IPS-15b (cell line): ENCODE data around the gene ST3GAL4.

Source experiments
- H3K27me3 ChIP-seq: one replicate; pipeline ENCODE4 v1.6.1; 2013; ENCODE audit warnings: low read length; ENCODE audit not compliant: control insufficient read depth, insufficient read depth
- H3K36me3 ChIP-seq: one replicate; pipeline ENCODE4 v1.6.1; 2013; ENCODE audit warnings: low read length; ENCODE audit not compliant: control insufficient read depth, insufficient read depth
- H3K4me1 ChIP-seq: one replicate; pipeline ENCODE4 v1.6.1; 2013; ENCODE audit warnings: mild to moderate bottlenecking, low read length; ENCODE audit not compliant: control insufficient read depth, insufficient read depth
- H3K4me3 ChIP-seq: one replicate; pipeline ENCODE4 v1.5.1; 2013; ENCODE audit warnings: low read depth, low read length
- H3K9ac ChIP-seq: one replicate; pipeline ENCODE4 v1.6.1; 2013; ENCODE audit warnings: low read depth, mild to moderate bottlenecking, low read length
- H3K9me3 ChIP-seq: one replicate; pipeline ENCODE4 v1.6.1; 2013; ENCODE audit warnings: mild to moderate bottlenecking, low read length; ENCODE audit not compliant: control insufficient read depth, insufficient read depth

ST3GAL4 gene

DNA sequence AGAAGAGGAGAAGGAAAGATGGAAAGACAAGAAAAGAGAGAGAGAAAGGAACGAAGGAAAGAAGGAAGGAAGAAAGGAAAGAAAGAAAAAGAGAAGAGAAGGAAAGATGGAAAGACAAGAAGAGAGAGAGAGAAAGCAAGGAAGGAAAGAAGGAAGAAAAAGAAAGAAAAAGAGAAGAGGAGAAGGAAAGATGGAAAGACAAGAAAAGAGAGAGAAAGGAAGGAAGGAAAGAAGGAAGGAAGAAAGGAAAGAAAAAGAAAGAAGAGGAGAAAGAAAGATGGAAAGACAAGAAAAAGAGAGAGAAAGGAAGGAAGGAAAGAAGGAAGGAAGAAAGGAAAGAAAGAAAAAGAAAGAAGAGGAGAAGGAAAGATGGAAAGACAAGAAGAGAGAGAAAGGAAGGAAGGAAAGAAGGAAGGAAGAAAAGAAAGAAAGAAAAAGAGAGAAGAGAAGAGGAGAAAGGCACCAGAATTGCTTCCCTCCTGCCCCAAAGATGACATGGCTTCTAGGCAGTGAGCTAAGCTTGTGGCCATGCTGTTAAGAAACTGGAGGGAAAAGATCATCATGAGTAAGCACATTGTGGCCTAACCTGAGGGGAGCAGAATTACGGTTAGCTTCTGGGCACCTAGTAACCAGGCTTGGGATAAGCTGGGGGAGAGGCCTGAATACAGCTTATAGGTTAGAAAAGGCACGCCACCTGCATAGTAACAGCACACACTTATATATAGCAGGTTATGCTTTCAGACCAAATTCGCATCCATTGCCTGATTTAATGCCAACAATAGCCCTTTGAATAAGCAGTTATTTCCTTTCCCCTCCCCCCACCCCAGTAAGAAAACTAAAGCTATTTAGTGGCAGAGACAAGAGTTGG is 2.3 kb upstream of the ST3GAL4 start:
- Histone ChIP-seq H3K9me3 (no peaks in the 10 kb centered on the region), H3K4me3 (no peak overlapping the region), H3K4me1 (peaks cover 8% of the 10 kb centered on the region), H3K9ac (no peak overlapping the region), H3K27me3 (peaks cover 2% of the 10 kb centered on the region), H3K36me3 (peaks cover 3% of the 10 kb centered on the region)

- peaks cover 2% of the 10 kb centered on the region for H3K27me3 ChIP-seq
- H3K36me3 ChIP-seq, result peaks cover 5% of the 10 kb centered on the region
- H3K4me1 ChIP-seq, result peaks cover 10% of the 10 kb centered on the region
- H3K4me3 ChIP-seq, result peak overlapping the region; percentile 93
- peak overlapping the region; percentile 92 for H3K9ac ChIP-seq
- no peaks in the 10 kb centered on the region for H3K9me3 ChIP-seq
Observed at GRCh38 chr11:126354631-126355323, 709 bp upstream of the ST3GAL4 start.

GRCh38 chr11:126355926-126356897 is 726 bp downstream of the ST3GAL4 start:
- H3K27me3 ChIP-seq, result peaks cover 2% of the 10 kb centered on the region
- H3K4me3 ChIP-seq, result peak overlapping the region; percentile 75
- no peaks in the 10 kb centered on the region for H3K9me3 ChIP-seq
- H3K9ac ChIP-seq, result peak overlapping the region; percentile 24
- peaks cover 3% of the 10 kb centered on the region for H3K36me3 ChIP-seq
- peaks cover 10% of the 10 kb centered on the region for H3K4me1 ChIP-seq

- H3K36me3 ChIP-seq, result peaks cover 2% of the 10 kb centered on the region
- peaks cover 10% of the 10 kb centered on the region for H3K4me1 ChIP-seq
- no peak overlapping the region for H3K4me3 ChIP-seq
- H3K9me3 ChIP-seq, result no peaks in the 10 kb centered on the region
- peaks cover 2% of the 10 kb centered on the region for H3K27me3 ChIP-seq
- no peak overlapping the region for H3K9ac ChIP-seq
Observed at GRCh38 chr11:126357055-126357962, 1.8 kb downstream of the ST3GAL4 start.

- Histone ChIP-seq H3K4me3 (no peak overlapping the region), H3K4me1 (peaks cover 10% of the 10 kb centered on the region), H3K36me3 (peaks cover 2% of the 10 kb centered on the region), H3K27me3 (peaks cover 2% of the 10 kb centered on the region), H3K9me3 (no peaks in the 10 kb centered on the region), H3K9ac (no peak overlapping the region)
Observed at GRCh38 chr11:126357969-126358762, 2.7 kb downstream of the ST3GAL4 start.

GRCh38 chr11:126358763-126359160 is 3.3 kb downstream of the ST3GAL4 start:
- Histone ChIP-seq H3K4me3 (no peak overlapping the region), H3K36me3 (peaks cover 2% of the 10 kb centered on the region), H3K9ac (no peak overlapping the region), H3K4me1 (peaks cover 6% of the 10 kb centered on the region), H3K9me3 (no peaks in the 10 kb centered on the region), H3K27me3 (peaks cover 2% of the 10 kb centered on the region)

DNA sequence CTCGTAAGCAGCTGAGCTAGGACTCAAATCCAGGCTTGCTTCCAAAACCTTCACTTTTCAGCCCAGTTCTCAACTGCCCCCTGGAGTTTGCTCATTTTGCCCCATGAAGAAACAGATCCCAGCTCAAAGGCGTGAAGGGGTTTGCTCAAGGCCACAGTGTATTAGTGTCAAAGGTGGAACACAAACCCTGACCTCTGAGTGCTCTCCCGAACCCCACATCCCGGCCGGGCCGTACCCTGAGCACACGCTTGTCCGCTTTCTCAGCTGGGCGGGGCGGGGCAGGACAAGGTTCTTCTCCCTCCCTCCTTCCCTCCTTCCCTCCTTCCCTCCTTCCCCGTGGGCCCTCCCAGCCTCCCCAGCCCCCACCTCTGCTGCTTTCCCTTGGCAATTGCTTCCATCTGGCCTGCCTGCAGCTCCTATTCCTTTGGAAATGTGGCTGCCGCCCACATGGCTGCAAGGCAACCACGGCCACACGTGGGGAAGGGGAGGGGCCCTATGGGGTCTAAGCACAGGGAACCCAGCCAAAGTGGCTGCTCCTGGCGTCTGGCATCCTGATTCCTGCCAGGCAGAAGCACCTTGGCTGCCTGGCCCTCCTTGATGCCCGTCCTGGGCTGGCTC is 4.1 kb downstream of the ST3GAL4 start:
- H3K9me3 ChIP-seq, result no peaks in the 10 kb centered on the region
- H3K27me3 ChIP-seq, result peaks cover 2% of the 10 kb centered on the region
- H3K36me3 ChIP-seq, result peaks cover 2% of the 10 kb centered on the region
- no peak overlapping the region for H3K9ac ChIP-seq
- peaks cover 4% of the 10 kb centered on the region for H3K4me1 ChIP-seq
- no peak overlapping the region for H3K4me3 ChIP-seq

DNA sequence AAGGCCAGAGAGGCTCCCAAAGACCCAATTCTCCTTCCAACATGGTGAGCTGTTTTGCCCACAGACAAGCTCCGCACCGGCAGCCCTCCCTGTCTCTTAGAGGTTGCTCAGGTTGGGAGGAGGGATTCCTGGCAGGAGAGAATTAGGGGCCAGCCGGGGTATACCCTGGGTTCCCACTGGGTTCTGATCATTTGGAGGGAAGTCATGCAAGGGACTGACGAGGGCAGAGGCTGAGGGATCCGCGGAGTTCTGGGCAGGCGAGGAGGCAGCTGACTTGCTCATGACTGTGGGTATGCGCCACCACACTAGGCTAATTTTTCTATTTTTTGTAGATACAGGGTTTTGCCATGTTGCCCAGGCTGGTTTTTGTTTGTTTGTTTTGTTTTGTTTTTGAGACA is 4.6 kb downstream of the ST3GAL4 start:
- Histone ChIP-seq H3K4me3 (no peak overlapping the region), H3K36me3 (peaks cover 2% of the 10 kb centered on the region), H3K9ac (no peak overlapping the region), H3K27me3 (peaks cover 2% of the 10 kb centered on the region), H3K4me1 (peaks cover 4% of the 10 kb centered on the region), H3K9me3 (no peaks in the 10 kb centered on the region)

- no peaks in the 10 kb centered on the region for H3K9me3 ChIP-seq
- H3K36me3 ChIP-seq, result peaks cover 2% of the 10 kb centered on the region
- no peak overlapping the region for H3K4me3 ChIP-seq
- no peak overlapping the region for H3K9ac ChIP-seq
- no peaks in the 10 kb centered on the region for H3K27me3 ChIP-seq
- H3K4me1 ChIP-seq, result peaks cover 4% of the 10 kb centered on the region
Observed at GRCh38 chr11:126361400-126361799, 5.9 kb downstream of the ST3GAL4 start.
